ENCODE data around the gene MAL.

The MAL gene

DNA sequence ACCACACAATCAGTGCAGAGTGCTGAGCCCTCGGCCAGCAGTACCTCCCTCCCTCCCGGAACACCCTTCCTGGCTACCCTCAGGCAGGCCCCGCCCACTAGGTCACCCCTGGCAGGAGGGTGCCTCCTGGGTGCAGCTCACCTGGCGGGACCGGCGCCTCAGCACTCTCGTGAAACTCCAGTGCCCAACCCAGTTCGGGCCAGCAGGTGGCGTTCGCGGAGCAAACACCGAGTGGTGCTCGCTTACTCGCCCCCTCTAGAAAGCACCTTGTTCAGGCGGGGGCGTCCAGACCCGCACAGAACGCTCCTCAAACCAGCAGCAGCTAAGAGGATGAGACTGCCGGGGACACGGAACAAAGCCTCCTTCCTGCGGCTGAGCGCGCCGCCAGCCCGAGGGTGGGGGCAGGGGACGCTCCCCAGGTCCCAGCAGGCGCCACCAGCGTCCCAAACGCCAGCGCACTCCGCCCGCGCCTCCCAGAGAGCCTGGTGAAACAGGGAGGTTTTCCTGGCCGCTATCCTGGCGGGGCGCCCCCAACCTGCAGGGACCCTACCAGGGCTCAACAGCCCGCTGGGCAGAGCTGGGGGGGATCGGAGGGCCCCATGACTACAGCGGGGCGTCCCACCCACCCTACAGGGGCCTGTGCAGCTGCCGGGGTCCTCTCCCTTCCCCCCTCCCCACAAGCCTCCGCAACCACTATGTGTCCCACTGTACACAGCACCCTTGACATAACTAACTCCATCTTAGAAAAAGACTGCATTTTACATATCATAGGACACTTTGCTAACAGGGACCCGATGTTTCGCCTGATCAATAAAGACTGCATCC, 51.4 kb downstream of the MAL start:
- TF ChIP-seq, protein P1, sequence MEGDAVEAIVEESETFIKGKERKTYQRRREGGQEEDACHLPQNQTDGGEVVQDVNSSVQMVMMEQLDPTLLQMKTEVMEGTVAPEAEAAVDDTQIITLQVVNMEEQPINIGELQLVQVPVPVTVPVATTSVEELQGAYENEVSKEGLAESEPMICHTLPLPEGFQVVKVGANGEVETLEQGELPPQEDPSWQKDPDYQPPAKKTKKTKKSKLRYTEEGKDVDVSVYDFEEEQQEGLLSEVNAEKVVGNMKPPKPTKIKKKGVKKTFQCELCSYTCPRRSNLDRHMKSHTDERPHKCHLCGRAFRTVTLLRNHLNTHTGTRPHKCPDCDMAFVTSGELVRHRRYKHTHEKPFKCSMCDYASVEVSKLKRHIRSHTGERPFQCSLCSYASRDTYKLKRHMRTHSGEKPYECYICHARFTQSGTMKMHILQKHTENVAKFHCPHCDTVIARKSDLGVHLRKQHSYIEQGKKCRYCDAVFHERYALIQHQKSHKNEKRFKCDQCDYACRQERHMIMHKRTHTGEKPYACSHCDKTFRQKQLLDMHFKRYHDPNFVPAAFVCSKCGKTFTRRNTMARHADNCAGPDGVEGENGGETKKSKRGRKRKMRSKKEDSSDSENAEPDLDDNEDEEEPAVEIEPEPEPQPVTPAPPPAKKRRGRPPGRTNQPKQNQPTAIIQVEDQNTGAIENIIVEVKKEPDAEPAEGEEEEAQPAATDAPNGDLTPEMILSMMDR (IDR thresholded peaks at IDR 0.05; ENCODE audit: control insufficient read depth, extremely low read depth, insufficient read depth): peak; percentile 84
- DNase-seq (ENCODE audit: low read depth): peak; percentile 52

DNA sequence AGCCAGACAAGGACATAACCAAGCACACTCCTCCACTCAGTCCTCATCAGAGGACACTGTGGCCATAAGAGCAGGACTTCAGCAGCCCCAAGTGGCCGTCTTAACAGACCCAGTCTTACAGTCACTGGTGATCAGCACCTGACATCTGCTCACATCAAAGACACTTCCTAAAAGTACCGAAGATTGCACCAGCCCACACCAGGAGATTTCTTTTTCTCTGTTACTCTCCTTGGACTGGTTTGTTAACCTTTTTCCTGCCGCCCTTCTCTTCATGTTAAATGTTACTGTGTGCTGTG, 52.0 kb downstream of the MAL start:
- TF ChIP-seq, protein P1 (IDR thresholded peaks at IDR 0.05; ENCODE audit: control insufficient read depth, extremely low read depth, insufficient read depth): peak; percentile 19; the same call in 1 of the 2 replicates
- H3K4me3 ChIP-seq (ENCODE audit: low read depth, low read length): no peak overlapping the region
- DNase-seq (ENCODE audit: low read depth): no peak

More for the DNA sequence above, 51.4 kb downstream of the MAL start:
- H3K4me3 ChIP-seq (ENCODE audit: low read depth, low read length): peak overlapping the region; percentile 57

DNA sequence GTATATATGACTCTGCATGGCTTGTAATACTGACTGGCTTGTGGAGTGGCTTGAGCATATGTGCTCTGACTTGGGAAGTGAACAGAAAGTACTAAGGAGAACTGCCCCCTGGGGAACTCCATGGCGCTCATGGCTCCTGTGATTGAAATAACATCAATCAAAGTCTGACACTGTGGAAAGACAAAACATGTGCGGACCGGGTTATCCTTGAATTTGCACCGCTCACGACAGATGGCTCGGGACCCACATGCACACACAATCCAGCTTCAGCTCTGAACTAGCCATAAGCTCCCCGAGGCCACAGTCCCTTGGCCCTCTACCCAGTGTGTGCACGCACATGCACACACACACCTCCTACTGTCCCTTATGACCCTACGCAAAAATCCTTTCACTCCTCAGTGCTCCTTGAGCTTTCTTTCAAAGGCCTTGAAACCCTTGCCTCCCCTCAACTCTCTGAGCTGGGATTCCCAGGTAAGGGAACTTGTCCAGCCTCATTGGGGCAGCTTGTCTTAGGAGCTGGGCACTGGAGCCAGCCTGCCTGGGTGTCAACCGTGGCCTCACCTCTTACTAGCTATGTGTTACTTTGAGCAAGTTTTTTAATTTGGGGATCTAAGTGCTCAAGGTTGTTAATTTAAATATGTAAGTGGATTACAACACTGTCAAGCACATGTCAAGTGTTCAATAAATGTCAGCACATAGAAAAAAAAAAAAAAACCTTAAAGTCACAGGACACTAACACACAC, 52.5 kb downstream of the MAL start:
- no peak overlapping the region for H3K4me3 ChIP-seq (ENCODE audit: low read depth, low read length)
- DNase-seq (ENCODE audit: low read depth): no peak
- TF ChIP-seq, protein P1 (IDR thresholded peaks at IDR 0.05; ENCODE audit: control insufficient read depth, extremely low read depth, insufficient read depth): no peak

DNA sequence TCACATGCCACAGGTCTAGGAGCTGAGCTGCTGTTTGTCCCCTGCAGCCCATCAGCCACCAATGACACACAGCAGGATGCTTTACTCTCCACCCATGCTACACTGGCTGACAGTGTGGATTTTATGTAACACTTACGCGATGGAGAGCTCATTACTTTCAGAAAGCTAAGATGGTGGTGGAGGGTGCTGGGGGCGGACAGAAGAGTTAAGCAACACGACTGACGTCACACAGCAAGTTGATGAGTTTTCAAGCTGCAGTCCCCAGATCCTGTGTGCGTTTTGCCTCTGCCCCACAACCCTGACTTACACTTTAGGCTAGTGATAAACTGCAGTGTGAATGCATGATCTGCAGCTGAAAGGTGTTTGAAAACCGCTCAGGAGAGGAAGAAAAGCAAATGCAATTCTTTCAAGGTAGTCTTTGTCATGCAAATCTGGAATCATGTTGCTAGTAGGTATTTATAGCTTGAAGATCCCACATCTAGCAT, 53.7 kb downstream of the MAL start:
- no peak for DNase-seq (ENCODE audit: low read depth)
- H3K4me3 ChIP-seq (ENCODE audit: low read depth, low read length): no peak overlapping the region
- TF ChIP-seq, protein P1 (IDR thresholded peaks at IDR 0.05; ENCODE audit: control insufficient read depth, extremely low read depth, insufficient read depth): no peak

DNA sequence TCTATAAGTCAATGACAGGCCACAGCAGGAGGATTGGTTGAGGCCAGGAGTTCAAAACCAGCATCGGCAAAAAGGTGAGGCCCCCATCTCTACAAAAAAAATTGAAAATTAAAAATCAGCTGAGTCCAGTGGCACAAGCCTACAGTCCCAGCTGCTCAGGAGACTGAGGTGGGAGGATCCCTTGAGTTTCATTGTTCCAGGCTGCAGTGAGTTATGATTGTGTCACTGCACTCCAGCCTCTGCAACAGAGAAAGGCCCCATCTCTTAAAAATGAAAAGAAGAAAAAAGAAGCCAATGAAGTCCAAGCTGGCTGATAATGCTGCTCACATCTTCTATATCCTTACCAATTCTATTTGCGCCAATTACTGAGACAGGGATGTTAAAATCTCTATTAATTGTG, 57.0 kb downstream of the MAL start:
- H3K4me3 ChIP-seq (ENCODE audit: low read depth, low read length): no peak overlapping the region
- TF ChIP-seq, protein P1 (IDR thresholded peaks at IDR 0.05; ENCODE audit: control insufficient read depth, extremely low read depth, insufficient read depth): no peak
- no peak for DNase-seq (ENCODE audit: low read depth)

DNA sequence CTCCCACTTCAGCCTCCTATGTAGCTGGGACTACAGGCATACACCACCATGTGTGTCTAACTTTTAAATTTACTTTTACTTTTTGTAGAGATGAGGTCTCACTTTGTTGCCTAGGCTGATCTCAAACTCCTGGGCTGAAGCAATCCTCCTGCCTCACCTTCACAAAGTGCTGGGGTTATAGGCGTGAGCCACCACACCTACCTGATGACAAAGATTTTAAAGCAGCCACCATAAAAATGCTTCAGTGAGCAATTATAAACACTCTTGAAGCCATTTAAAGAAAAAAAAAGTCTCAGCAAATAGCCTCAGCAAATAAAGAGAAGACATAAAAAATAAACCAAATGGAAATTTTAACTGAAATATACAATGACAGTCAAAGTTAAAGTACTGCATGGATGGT, 60.5 kb downstream of the MAL start:
- no peak overlapping the region for H3K4me3 ChIP-seq (ENCODE audit: low read depth, low read length)
- TF ChIP-seq, protein P1 (IDR thresholded peaks at IDR 0.05; ENCODE audit: control insufficient read depth, extremely low read depth, insufficient read depth): no peak
- DNase-seq (ENCODE audit: low read depth): no peak
